CD4-positive, alpha-beta memory T cell (primary cell): ENCODE measurements around the gene MFAP2. TPM values are rescaled to one million over a fixed set of nuclear protein-coding genes. Genes with fewer than 3 reads are reported as not detected.

Experiments used
- CTCF ChIA-PET: fragments of 350-600 bp; sonication (Branson Sonifier 250); formaldehyde crosslinking; loops from one replicate; lab custom pipeline; 2021; ENCODE audit warnings: inconsistent platforms; ENCODE audit not compliant: partially characterized antibody; lab: Charles Lee
- POLR2A ChIA-PET: fragments of 350-600 bp; sonication (Branson Sonifier 250); formaldehyde crosslinking; loops from one replicate; lab custom pipeline; 2021; ENCODE audit not compliant: partially characterized antibody; lab: Charles Lee
- DNase-seq, 5 donors: peaks; one replicate each; pipeline versions ENCODE4 v3.0.0 to v3.0.0-alpha.2; 2020 to 2022; ENCODE audit warnings: mixed read lengths in 1 of 5
- H3K27ac ChIP-seq: one replicate; pipeline ENCODE4 v1.7.0; 2013; ENCODE audit warnings: low read depth, low read length
- H3K27me3 ChIP-seq: 2 replicates; pipeline ENCODE4 v1.7.0; 2013; ENCODE audit warnings: mild to moderate bottlenecking, low read length, moderate library complexity; ENCODE audit not compliant: insufficient read depth
- H3K36me3 ChIP-seq: 2 replicates; pipeline ENCODE4 v1.7.0; 2013; ENCODE audit warnings: mild to moderate bottlenecking, low read length, moderate library complexity; ENCODE audit not compliant: insufficient read depth
- H3K4me1 ChIP-seq: 2 replicates; pipeline ENCODE4 v1.7.0; 2013; ENCODE audit warnings: mild to moderate bottlenecking, low read length, moderate library complexity; ENCODE audit not compliant: insufficient read depth
- H3K4me3 ChIP-seq, 2 donors: one replicate each; pipeline ENCODE4 v1.7.0; 2013; ENCODE audit warnings: low read length in 2 of 2, mild to moderate bottlenecking in 1 of 2
- H3K9me3 ChIP-seq, 2 donors: one replicate each; pipeline ENCODE4 v1.7.0; 2013; ENCODE audit warnings: low read length in 2 of 2, control low read depth in 1 of 2; ENCODE audit not compliant: control insufficient read depth in 1 of 2
- H3K27ac Mint-ChIP-seq, 7 donors: one replicate each; pipeline ENCODE4 v1.8.0; 2020 to 2021; ENCODE audit warnings: mixed read lengths in 7 of 7, mild to moderate bottlenecking in 6 of 7, inconsistent platforms in 3 of 7, moderate library complexity in 3 of 7
- H3K27me3 Mint-ChIP-seq, 2 donors: one replicate each; pipeline ENCODE4 v1.8.0; 2020 to 2021; ENCODE audit warnings: mixed read lengths in 2 of 2
- H3K36me3 Mint-ChIP-seq, 2 donors: one replicate each; pipeline ENCODE4 v1.8.0; 2020 to 2021; ENCODE audit warnings: mixed read lengths in 2 of 2, inconsistent platforms in 1 of 2, mild to moderate bottlenecking in 1 of 2
- H3K4me1 Mint-ChIP-seq, 4 donors: one replicate each; pipeline ENCODE4 v1.8.0; 2020 to 2021; ENCODE audit warnings: mixed read lengths in 4 of 4, mild to moderate bottlenecking in 1 of 4
- H3K4me3 Mint-ChIP-seq, 8 donors: one replicate each; pipeline ENCODE4 v1.8.0; 2020 to 2021; ENCODE audit warnings: mixed read lengths in 8 of 8, mild to moderate bottlenecking in 7 of 8, moderate library complexity in 6 of 8, inconsistent platforms in 3 of 8
- H3K9me3 Mint-ChIP-seq, 8 donors: one replicate each; pipeline ENCODE4 v1.8.0; 2020 to 2021; ENCODE audit warnings: mixed read lengths in 8 of 8, mild to moderate bottlenecking in 5 of 8, inconsistent platforms in 3 of 8, moderate library complexity in 1 of 8
- intact Hi-C: fragments of 100-400 bp; cut with micrococcal nuclease; formaldehyde crosslinking; loops from one replicate; pipeline ENCODE4 v1.15.1; 2023
- polyA plus RNA-seq, 2 donors: library from polyadenylated mRNA; unstranded; fragments of 300-500 nt; fragmentation: Illumina TruSeq; gene quantifications; one replicate each; pipeline ENCODE4 v1.2.3, GENCODE V29; 2021
- total RNA-seq, 2 experiments: library from RNA; stranded (reverse); gene quantifications; one replicate each; pipeline ENCODE4 v1.2.3, GENCODE V29; 2021

MFAP2 gene
- total and polyA plus RNA-seq, 4 experiments from 2014 or later: not detected

- ChIA-PET POLR2A (no interaction called here), CTCF (no interaction called here)
- Mint-ChIP-seq H3K4me1 (no peaks in the 10 kb centered on the region), H3K4me3 (no peak overlapping the region), H3K36me3 (peaks cover 18 to 31% of the 10 kb centered on the region in 2 donors), H3K27ac (no peak overlapping the region), H3K27me3 (peaks cover 2 to 4% of the 10 kb centered on the region in 2 donors), H3K9me3 (no peaks in the 10 kb centered on the region)
- no peaks in the 10 kb centered on the region for H3K27me3 ChIP-seq
- intact Hi-C loops: no loop called here
- no peaks in the 10 kb centered on the region for H3K9me3 ChIP-seq
- no peak overlapping the region for H3K27ac ChIP-seq
- no peak overlapping the region for H3K4me3 ChIP-seq
- DNase-seq: no peak
- peaks cover 17% of the 10 kb centered on the region for H3K36me3 ChIP-seq
- H3K4me1 ChIP-seq: no peaks in the 10 kb centered on the region
Measured at GRCh38 chr1:16988210-16988609, 7.8 kb upstream of the MFAP2 start.

- Mint-ChIP-seq H3K4me1 (no peaks in the 10 kb centered on the region), H3K36me3 (peaks cover 18 to 29% of the 10 kb centered on the region in 2 donors), H3K27ac (no peak overlapping the region), H3K9me3 (no peaks in the 10 kb centered on the region), H3K4me3 (no peak overlapping the region), H3K27me3 (peaks cover 6 to 7% of the 10 kb centered on the region in 2 donors)
- H3K9me3 ChIP-seq: no peaks in the 10 kb centered on the region
- H3K27me3 ChIP-seq: no peaks in the 10 kb centered on the region
- CTCF ChIA-PET: no interaction called here
- DNase-seq: no peak
- H3K27ac ChIP-seq: no peak overlapping the region
- intact Hi-C loops: no loop called here
- H3K36me3 ChIP-seq: peaks cover 17% of the 10 kb centered on the region
- no peaks in the 10 kb centered on the region for H3K4me1 ChIP-seq
- POLR2A ChIA-PET: no interaction called here
- H3K4me3 ChIP-seq: no peak overlapping the region
Measured at GRCh38 chr1:16986962-16987361, 6.5 kb upstream of the MFAP2 start.

GRCh38 chr1:16986560-16986959, 6.1 kb upstream of the MFAP2 start:
- Histone ChIP-seq H3K4me1 (no peaks in the 10 kb centered on the region), H3K4me3 (no peak overlapping the region), H3K36me3 (peaks cover 17% of the 10 kb centered on the region), H3K27ac (no peak overlapping the region), H3K9me3 (no peaks in the 10 kb centered on the region), H3K27me3 (no peaks in the 10 kb centered on the region)
- no peaks in the 10 kb centered on the region for H3K9me3 Mint-ChIP-seq
- H3K4me1 Mint-ChIP-seq: peaks cover 0 to under 1% (median 0%) of the 10 kb centered on the region in 4 donors
- intact Hi-C loops: no loop called here
- ChIA-PET POLR2A (no interaction called here), CTCF (no interaction called here)
- DNase-seq: no peak
- no peak overlapping the region for H3K27ac Mint-ChIP-seq
- H3K4me3 Mint-ChIP-seq: no peak overlapping the region
- peaks cover 18 to 29% of the 10 kb centered on the region in 2 donors for H3K36me3 Mint-ChIP-seq
- H3K27me3 Mint-ChIP-seq: peaks cover 7 to 9% of the 10 kb centered on the region in 2 donors

- H3K27me3 ChIP-seq: no peaks in the 10 kb centered on the region
- Mint-ChIP-seq H3K9me3 (no peaks in the 10 kb centered on the region), H3K27me3 (peaks cover 11 to 13% of the 10 kb centered on the region in 2 donors), H3K4me3 (no peak overlapping the region), H3K36me3 (peaks cover 15 to 26% of the 10 kb centered on the region in 2 donors), H3K27ac (no peak overlapping the region), H3K4me1 (peaks cover 2 to 5% (median 4%) of the 10 kb centered on the region in 4 donors)
- H3K36me3 ChIP-seq: peaks cover 17% of the 10 kb centered on the region
- no peaks in the 10 kb centered on the region for H3K9me3 ChIP-seq
- H3K4me1 ChIP-seq: no peaks in the 10 kb centered on the region
- DNase-seq: no peak
- intact Hi-C loops: no loop called here
- no peak overlapping the region for H3K4me3 ChIP-seq
- ChIA-PET CTCF (no interaction called here), POLR2A (no interaction called here)
- H3K27ac ChIP-seq: no peak overlapping the region
Measured at GRCh38 chr1:16986113-16986512, 5.7 kb upstream of the MFAP2 start.

GRCh38 chr1:16984717-16985116, 4.3 kb upstream of the MFAP2 start:
- H3K4me1 ChIP-seq: no peaks in the 10 kb centered on the region
- no peak overlapping the region for H3K27ac ChIP-seq
- POLR2A ChIA-PET: interaction anchor here (0.6 kb wide), 1 partner anchor 24 kb away, joined by 4 read pairs; no protein-coding TSS in a partner anchor
- H3K9me3 Mint-ChIP-seq: no peaks in the 10 kb centered on the region
- CTCF ChIA-PET: interaction anchor here (0.7 to 1.7 kb wide), 2 partner anchors 24 to 28 kb away, joined by 4 read pairs; no protein-coding TSS in a partner anchor
- H3K4me3 ChIP-seq: no peak overlapping the region
- H3K9me3 ChIP-seq: no peaks in the 10 kb centered on the region
- H3K36me3 ChIP-seq: peaks cover 9% of the 10 kb centered on the region
- H3K4me3 Mint-ChIP-seq: no peak overlapping the region
- H3K4me1 Mint-ChIP-seq: peaks cover 7 to 10% (median 8%) of the 10 kb centered on the region in 4 donors
- intact Hi-C loops: no loop called here
- H3K27ac Mint-ChIP-seq: no peak overlapping the region
- no peak for DNase-seq
- no peaks in the 10 kb centered on the region for H3K27me3 ChIP-seq
- H3K36me3 Mint-ChIP-seq: peaks cover 17 to 18% of the 10 kb centered on the region in 2 donors
- H3K27me3 Mint-ChIP-seq: peaks cover 15 to 18% of the 10 kb centered on the region in 2 donors

GRCh38 chr1:16983649-16984048, 3.2 kb upstream of the MFAP2 start:
- intact Hi-C loops: no loop called here
- peaks cover 14 to 17% of the 10 kb centered on the region in 2 donors for H3K36me3 Mint-ChIP-seq
- POLR2A ChIA-PET: no interaction called here
- CTCF ChIA-PET: interaction anchor here (1.7 kb wide), 1 partner anchor 23 kb away, joined by 4 read pairs; no protein-coding TSS in a partner anchor
- DNase-seq: no peak
- no peaks in the 10 kb centered on the region for H3K27me3 ChIP-seq
- H3K9me3 Mint-ChIP-seq: no peaks in the 10 kb centered on the region
- H3K27ac Mint-ChIP-seq: no peak overlapping the region
- peaks cover 7 to 10% (median 8%) of the 10 kb centered on the region in 4 donors for H3K4me1 Mint-ChIP-seq
- no peak overlapping the region for H3K4me3 Mint-ChIP-seq
- no peaks in the 10 kb centered on the region for H3K4me1 ChIP-seq
- peaks cover 15 to 18% of the 10 kb centered on the region in 2 donors for H3K27me3 Mint-ChIP-seq
- no peak overlapping the region for H3K27ac ChIP-seq
- no peaks in the 10 kb centered on the region for H3K9me3 ChIP-seq
- peaks cover 7% of the 10 kb centered on the region for H3K36me3 ChIP-seq
- H3K4me3 ChIP-seq: no peak overlapping the region

GRCh38 chr1:16982902-16983301, 2.5 kb upstream of the MFAP2 start:
- Mint-ChIP-seq H3K36me3 (peaks cover 11 to 14% of the 10 kb centered on the region in 2 donors), H3K9me3 (no peaks in the 10 kb centered on the region), H3K4me1 (peaks cover 7 to 10% (median 8%) of the 10 kb centered on the region in 4 donors), H3K27ac (no peak overlapping the region), H3K27me3 (peaks cover 15 to 18% of the 10 kb centered on the region in 2 donors), H3K4me3 (peak overlapping the region in 2 of 8 donors; percentile 1 to 5)
- DNase-seq: no peak
- no peak overlapping the region for H3K27ac ChIP-seq
- intact Hi-C loops: no loop called here
- ChIA-PET POLR2A (no interaction called here), CTCF (interaction anchor here (1.5 kb wide), 1 partner anchor 22 kb away, joined by 3 read pairs; no protein-coding TSS in a partner anchor)
- H3K36me3 ChIP-seq: peaks cover 3% of the 10 kb centered on the region
- H3K4me1 ChIP-seq: no peaks in the 10 kb centered on the region
- H3K4me3 ChIP-seq: no peak overlapping the region
- H3K9me3 ChIP-seq: no peaks in the 10 kb centered on the region
- no peaks in the 10 kb centered on the region for H3K27me3 ChIP-seq
